WTC11 (cell line): ENCODE results near the gene PTPRN2.

Experiments used
- ATF1 ChIP-seq: sonication (generic); formaldehyde crosslinking; IDR thresholded peaks from 2 replicates; pipeline ENCODE4 v1.8.1; 2023; ENCODE audit warnings: mild to moderate bottlenecking, moderate library complexity, missing genetic modification reagents
- CTCF ChIP-seq: fragments of 200-600 bp; IDR thresholded peaks from 2 replicates; pipeline ENCODE4 v1.8.0; 2022; ENCODE audit warnings: antibody characterized with exemption
- ESRRA ChIP-seq: sonication (generic); formaldehyde crosslinking; IDR thresholded peaks from 2 replicates; pipeline ENCODE4 v1.8.1; 2022; ENCODE audit warnings: mild to moderate bottlenecking, missing genetic modification reagents, borderline replicate concordance
- JAZF1 ChIP-seq: fragments of 250-450 bp; sonication (Bioruptor Pico); IDR thresholded peaks from 2 replicates; pipeline ENCODE4 v1.9.0; 2021; ENCODE audit warnings: moderate library complexity, mild to moderate bottlenecking, inconsistent platforms
- PREB ChIP-seq: sonication (generic); formaldehyde crosslinking; IDR thresholded peaks from 2 replicates; pipeline ENCODE4 v1.8.1; 2022; ENCODE audit warnings: mild to moderate bottlenecking, missing genetic modification reagents, moderate library complexity, borderline replicate concordance
- ZBTB21 ChIP-seq: sonication (generic); formaldehyde crosslinking; IDR thresholded peaks from 2 replicates; pipeline ENCODE4 v1.8.1; 2023; ENCODE audit warnings: mild to moderate bottlenecking, missing genetic modification reagents, borderline replicate concordance
- TF ChIP-seq, protein P1 (sequence below): sonication (generic); formaldehyde crosslinking; IDR thresholded peaks from 2 replicates; pipeline ENCODE4 v1.8.0; 2022; ENCODE audit warnings: mild to moderate bottlenecking, missing genetic modification reagents
- TF ChIP-seq, protein P2 (sequence below): sonication (generic); formaldehyde crosslinking; IDR thresholded peaks from 2 replicates; pipeline ENCODE4 v1.8.0; 2022; ENCODE audit warnings: mild to moderate bottlenecking, missing genetic modification reagents
- TF ChIP-seq, protein P3 (sequence below): sonication (generic); formaldehyde crosslinking; IDR thresholded peaks from 2 replicates; pipeline ENCODE4 v1.8.1; 2023; ENCODE audit warnings: mild to moderate bottlenecking, missing genetic modification reagents, moderate library complexity

- TF ChIP-seq, protein P1, sequence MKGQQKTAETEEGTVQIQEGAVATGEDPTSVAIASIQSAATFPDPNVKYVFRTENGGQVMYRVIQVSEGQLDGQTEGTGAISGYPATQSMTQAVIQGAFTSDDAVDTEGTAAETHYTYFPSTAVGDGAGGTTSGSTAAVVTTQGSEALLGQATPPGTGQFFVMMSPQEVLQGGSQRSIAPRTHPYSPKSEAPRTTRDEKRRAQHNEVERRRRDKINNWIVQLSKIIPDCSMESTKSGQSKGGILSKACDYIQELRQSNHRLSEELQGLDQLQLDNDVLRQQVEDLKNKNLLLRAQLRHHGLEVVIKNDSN (CRISPR knock-in tag): no peak
- TF ChIP-seq ZBTB21: no peak
- no peak for TF ChIP-seq ESRRA (CRISPR knock-in tag)
- TF ChIP-seq CTCF: no peak
- TF ChIP-seq, protein P2, sequence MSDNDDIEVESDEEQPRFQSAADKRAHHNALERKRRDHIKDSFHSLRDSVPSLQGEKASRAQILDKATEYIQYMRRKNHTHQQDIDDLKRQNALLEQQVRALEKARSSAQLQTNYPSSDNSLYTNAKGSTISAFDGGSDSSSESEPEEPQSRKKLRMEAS (CRISPR knock-in tag): no peak
- TF ChIP-seq, protein P3, sequence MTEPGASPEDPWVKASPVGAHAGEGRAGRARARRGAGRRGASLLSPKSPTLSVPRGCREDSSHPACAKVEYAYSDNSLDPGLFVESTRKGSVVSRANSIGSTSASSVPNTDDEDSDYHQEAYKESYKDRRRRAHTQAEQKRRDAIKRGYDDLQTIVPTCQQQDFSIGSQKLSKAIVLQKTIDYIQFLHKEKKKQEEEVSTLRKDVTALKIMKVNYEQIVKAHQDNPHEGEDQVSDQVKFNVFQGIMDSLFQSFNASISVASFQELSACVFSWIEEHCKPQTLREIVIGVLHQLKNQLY (CRISPR knock-in tag): no peak
- no peak for TF ChIP-seq JAZF1 (CRISPR knock-in tag)
- TF ChIP-seq PREB (CRISPR knock-in tag): no peak
- no peak for TF ChIP-seq ATF1
Measured at GRCh38 chr7:157997471-157997870, 590.2 kb downstream of the PTPRN2 start.
